Measurements from ENCODE around the gene MAST1.

MAST1 gene

GRCh38 chr19:12838182-12838885, at the start of gene MAST1:
TSS of gene MAST1 (plus strand) at chr19:12838515. CDS start at chr19:12838573, 58 bp downstream.
- peak within 1 kb of the TSS in 1 of 2 donors; percentile 52 for H3K4me3 ChIP-seq (ENCODE audit: low read length in 2 of 2)
- peaks cover 75 to 86% of the 10 kb centered on the region in 2 donors for H3K27me3 ChIP-seq (ENCODE audit: control insufficient read depth in 1 of 2, insufficient read depth in 2 of 2, low read length in 2 of 2)
- H3K9me3 ChIP-seq (ENCODE audit: control insufficient read depth in 2 of 2, low read length in 2 of 2), result no peaks in the 10 kb centered on the region
- peaks cover 18% of the 10 kb centered on the region for H3K4me1 ChIP-seq (ENCODE audit: control insufficient read depth, insufficient read depth, low read length)
- no peak within 1 kb of the TSS for H3K27ac ChIP-seq (ENCODE audit: low read length)
- no peaks in the 10 kb centered on the region for H3K36me3 ChIP-seq (ENCODE audit: control insufficient read depth in 2 of 2, insufficient read depth in 2 of 2, low read length in 2 of 2)
- no peak within 1 kb of the TSS for H3K9ac ChIP-seq (ENCODE audit: low read length in 2 of 2)

- peaks cover 53% of the 10 kb centered on the region for H3K4me1 ChIP-seq (ENCODE audit: control insufficient read depth, insufficient read depth, low read length)
- H3K27ac ChIP-seq (ENCODE audit: low read length), result peak overlapping the region; percentile 100
- H3K27me3 ChIP-seq (ENCODE audit: control insufficient read depth in 1 of 2, insufficient read depth in 2 of 2, low read length in 2 of 2), result no peaks in the 10 kb centered on the region
Measured at GRCh38 chr19:12788682-12789097, 49.6 kb upstream of the MAST1 start.

GRCh38 chr19:12789098-12789903, 49.0 kb upstream of the MAST1 start:
- H3K4me3 ChIP-seq (ENCODE audit: low read length in 2 of 2), result peak overlapping the region; percentile 62 to 100
- H3K9me3 ChIP-seq (ENCODE audit: control insufficient read depth in 2 of 2, low read length in 2 of 2), result no peaks in the 10 kb centered on the region
- peak overlapping the region; percentile 100 for H3K27ac ChIP-seq (ENCODE audit: low read length)
- peaks cover 0 to 4% of the 10 kb centered on the region in 2 donors for H3K36me3 ChIP-seq (ENCODE audit: control insufficient read depth in 2 of 2, insufficient read depth in 2 of 2, low read length in 2 of 2)
- H3K27me3 ChIP-seq (ENCODE audit: control insufficient read depth in 1 of 2, insufficient read depth in 2 of 2, low read length in 2 of 2), result no peaks in the 10 kb centered on the region
- peak overlapping the region; percentile 81 to 87 for H3K9ac ChIP-seq (ENCODE audit: low read length in 2 of 2)
- H3K4me1 ChIP-seq (ENCODE audit: control insufficient read depth, insufficient read depth, low read length), result peaks cover 54% of the 10 kb centered on the region

More at GRCh38 chr19:12788682-12789097, 49.6 kb upstream of the MAST1 start:
- H3K9ac ChIP-seq (ENCODE audit: low read length in 2 of 2), result peak overlapping the region; percentile 81 to 87
- H3K9me3 ChIP-seq (ENCODE audit: control insufficient read depth in 2 of 2, low read length in 2 of 2), result no peaks in the 10 kb centered on the region
- H3K4me3 ChIP-seq (ENCODE audit: low read length in 2 of 2), result peak overlapping the region; percentile 62 to 100
- peaks cover 0 to 4% of the 10 kb centered on the region in 2 donors for H3K36me3 ChIP-seq (ENCODE audit: control insufficient read depth in 2 of 2, insufficient read depth in 2 of 2, low read length in 2 of 2)

- H3K4me1 ChIP-seq (ENCODE audit: control insufficient read depth, insufficient read depth, low read length), result peaks cover 52% of the 10 kb centered on the region
- H3K27ac ChIP-seq (ENCODE audit: low read length), result peak overlapping the region; percentile 100
- H3K9me3 ChIP-seq (ENCODE audit: control insufficient read depth in 2 of 2, low read length in 2 of 2), result no peaks in the 10 kb centered on the region
- peaks cover 0 to 4% of the 10 kb centered on the region in 2 donors for H3K36me3 ChIP-seq (ENCODE audit: control insufficient read depth in 2 of 2, insufficient read depth in 2 of 2, low read length in 2 of 2)
- H3K4me3 ChIP-seq (ENCODE audit: low read length in 2 of 2), result peak overlapping the region; percentile 96 to 100
- no peaks in the 10 kb centered on the region for H3K27me3 ChIP-seq (ENCODE audit: control insufficient read depth in 1 of 2, insufficient read depth in 2 of 2, low read length in 2 of 2)
- H3K9ac ChIP-seq (ENCODE audit: low read length in 2 of 2), result peak overlapping the region; percentile 95 to 99
Measured at GRCh38 chr19:12789904-12790619, 48.3 kb upstream of the MAST1 start.

GRCh38 chr19:12790628-12791344, 47.5 kb upstream of the MAST1 start:
- Histone ChIP-seq H3K4me3 (ENCODE audit: low read length in 2 of 2) (peak overlapping the region; percentile 96 to 100), H3K36me3 (ENCODE audit: control insufficient read depth in 2 of 2, insufficient read depth in 2 of 2, low read length in 2 of 2) (peaks cover 0 to 4% of the 10 kb centered on the region in 2 donors), H3K27ac (ENCODE audit: low read length) (peak overlapping the region; percentile 100), H3K27me3 (ENCODE audit: control insufficient read depth in 1 of 2, insufficient read depth in 2 of 2, low read length in 2 of 2) (no peaks in the 10 kb centered on the region), H3K9me3 (ENCODE audit: control insufficient read depth in 2 of 2, low read length in 2 of 2) (no peaks in the 10 kb centered on the region), H3K9ac (ENCODE audit: low read length in 2 of 2) (peak overlapping the region; percentile 95 to 99), H3K4me1 (ENCODE audit: control insufficient read depth, insufficient read depth, low read length) (peaks cover 46% of the 10 kb centered on the region)

DNA sequence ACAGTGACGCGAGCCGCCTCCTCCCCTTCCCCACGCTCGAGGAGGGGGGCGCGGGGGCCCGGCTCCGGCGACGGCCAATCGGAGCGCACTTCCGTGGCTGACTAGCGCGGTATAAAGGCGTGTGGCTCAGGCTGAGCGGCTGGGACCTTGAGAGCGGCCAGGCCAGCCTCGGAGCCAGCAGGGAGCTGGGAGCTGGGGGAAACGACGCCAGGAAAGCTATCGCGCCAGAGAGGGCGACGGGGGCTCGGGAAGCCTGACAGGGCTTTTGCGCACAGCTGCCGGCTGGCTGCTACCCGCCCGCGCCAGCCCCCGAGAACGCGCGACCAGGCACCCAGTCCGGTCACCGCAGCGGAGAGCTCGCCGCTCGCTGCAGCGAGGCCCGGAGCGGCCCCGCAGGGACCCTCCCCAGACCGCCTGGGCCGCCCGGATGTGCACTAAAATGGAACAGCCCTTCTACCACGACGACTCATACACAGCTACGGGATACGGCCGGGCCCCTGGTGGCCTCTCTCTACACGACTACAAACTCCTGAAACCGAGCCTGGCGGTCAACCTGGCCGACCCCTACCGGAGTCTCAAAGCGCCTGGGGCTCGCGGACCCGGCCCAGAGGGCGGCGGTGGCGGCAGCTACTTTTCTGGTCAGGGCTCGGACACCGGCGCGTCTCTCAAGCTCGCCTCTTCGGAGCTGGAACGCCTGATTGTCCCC, 46.8 kb upstream of the MAST1 start, which contains the start of gene JUNB:
Gene JUNB, plus strand, starts transcription at position 142 of the 706 bp plus-strand sequence. Its CDS starts 286 bp downstream, at position 428.
- Histone ChIP-seq H3K4me3 (ENCODE audit: low read length in 2 of 2) (peak within 1 kb of the TSS; percentile 97 to 100), H3K27ac (ENCODE audit: low read length) (peak within 1 kb of the TSS; percentile 100), H3K9ac (ENCODE audit: low read length in 2 of 2) (peak within 1 kb of the TSS; percentile 97 to 100), H3K36me3 (ENCODE audit: control insufficient read depth in 2 of 2, insufficient read depth in 2 of 2, low read length in 2 of 2) (peaks cover 0 to 4% of the 10 kb centered on the region in 2 donors), H3K9me3 (ENCODE audit: control insufficient read depth in 2 of 2, low read length in 2 of 2) (no peaks in the 10 kb centered on the region), H3K27me3 (ENCODE audit: control insufficient read depth in 1 of 2, insufficient read depth in 2 of 2, low read length in 2 of 2) (no peaks in the 10 kb centered on the region), H3K4me1 (ENCODE audit: control insufficient read depth, insufficient read depth, low read length) (peaks cover 49% of the 10 kb centered on the region)

- Histone ChIP-seq H3K9me3 (ENCODE audit: control insufficient read depth in 2 of 2, low read length in 2 of 2) (no peaks in the 10 kb centered on the region), H3K27ac (ENCODE audit: low read length) (peak overlapping the region; percentile 100), H3K27me3 (ENCODE audit: control insufficient read depth in 1 of 2, insufficient read depth in 2 of 2, low read length in 2 of 2) (no peaks in the 10 kb centered on the region), H3K4me1 (ENCODE audit: control insufficient read depth, insufficient read depth, low read length) (peaks cover 49% of the 10 kb centered on the region), H3K9ac (ENCODE audit: low read length in 2 of 2) (peak overlapping the region; percentile 97 to 100), H3K4me3 (ENCODE audit: low read length in 2 of 2) (peak overlapping the region; percentile 97 to 100), H3K36me3 (ENCODE audit: control insufficient read depth in 2 of 2, insufficient read depth in 2 of 2, low read length in 2 of 2) (peaks cover 2 to 4% of the 10 kb centered on the region in 2 donors)
Measured at GRCh38 chr19:12792051-12792852, 46.1 kb upstream of the MAST1 start.

GRCh38 chr19:12792853-12793289, 45.4 kb upstream of the MAST1 start:
- no peaks in the 10 kb centered on the region for H3K27me3 ChIP-seq (ENCODE audit: control insufficient read depth in 1 of 2, insufficient read depth in 2 of 2, low read length in 2 of 2)
- no peaks in the 10 kb centered on the region for H3K9me3 ChIP-seq (ENCODE audit: control insufficient read depth in 2 of 2, low read length in 2 of 2)
- H3K4me1 ChIP-seq (ENCODE audit: control insufficient read depth, insufficient read depth, low read length), result peaks cover 49% of the 10 kb centered on the region
- H3K36me3 ChIP-seq (ENCODE audit: control insufficient read depth in 2 of 2, insufficient read depth in 2 of 2, low read length in 2 of 2), result peaks cover 2 to 4% of the 10 kb centered on the region in 2 donors
- peak overlapping the region; percentile 97 to 100 for H3K9ac ChIP-seq (ENCODE audit: low read length in 2 of 2)
- H3K4me3 ChIP-seq (ENCODE audit: low read length in 2 of 2), result peak overlapping the region; percentile 97 to 100
- peak overlapping the region; percentile 100 for H3K27ac ChIP-seq (ENCODE audit: low read length)
